HG03521 (cell line): ENCODE results near the gene CLMN.

ENCODE experiments used
- ATAC-seq: cut with Tn5 transposase; IDR thresholded peaks from one replicate; pipeline ENCODE4 v1.9.1; 2021; ENCODE audit warnings: mild to moderate bottlenecking, moderate library complexity; ENCODE audit not compliant: unreplicated experiment

The CLMN gene

DNA sequence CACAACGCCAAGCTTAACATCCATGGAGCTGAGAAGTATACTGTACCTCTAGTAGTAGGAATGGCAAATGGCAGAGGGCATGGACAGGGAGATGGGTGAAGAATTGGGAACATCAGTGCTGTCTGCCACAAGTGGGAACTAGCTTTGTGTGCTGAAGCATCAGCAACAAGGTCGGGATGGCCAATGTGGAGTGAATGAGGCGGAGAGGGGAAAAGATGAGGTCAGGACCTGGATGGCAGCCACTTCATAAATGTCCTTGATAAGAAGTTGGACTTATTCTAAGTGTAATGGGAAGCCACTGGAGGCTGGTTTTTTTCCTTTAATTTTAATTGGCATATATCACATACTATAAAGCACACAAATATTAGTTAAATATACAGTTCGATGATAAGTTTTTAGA, 21.9 kb upstream of the CLMN start:
- no peak for ATAC-seq

GRCh38 chr14:95341115-95341514, 21.4 kb upstream of the CLMN start:
- ATAC-seq = no peak

DNA sequence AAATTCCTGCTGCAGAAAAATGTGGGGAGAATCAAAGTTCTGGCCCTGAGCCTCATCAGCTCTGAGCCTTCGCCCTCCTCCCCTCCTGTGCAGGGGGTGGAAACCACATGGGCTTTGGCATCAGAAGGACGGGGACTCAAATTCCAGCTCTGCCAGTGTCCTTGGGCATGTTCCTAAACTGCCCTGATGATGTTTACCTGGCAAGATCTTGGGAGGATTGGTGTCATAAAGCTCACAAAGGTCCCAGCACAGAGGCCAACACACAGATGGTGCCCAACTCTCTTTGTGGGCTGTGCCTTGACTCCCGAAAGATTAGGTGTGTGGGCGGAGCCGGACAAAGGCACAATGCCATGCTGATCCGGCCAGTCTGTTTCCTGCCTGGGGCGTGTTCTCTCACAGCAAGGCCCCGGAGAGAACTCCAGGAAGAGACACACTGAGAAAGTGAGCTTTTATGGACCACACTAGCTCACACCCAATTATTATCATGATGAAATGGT, 20.5 kb upstream of the CLMN start:
- no peak for ATAC-seq

DNA sequence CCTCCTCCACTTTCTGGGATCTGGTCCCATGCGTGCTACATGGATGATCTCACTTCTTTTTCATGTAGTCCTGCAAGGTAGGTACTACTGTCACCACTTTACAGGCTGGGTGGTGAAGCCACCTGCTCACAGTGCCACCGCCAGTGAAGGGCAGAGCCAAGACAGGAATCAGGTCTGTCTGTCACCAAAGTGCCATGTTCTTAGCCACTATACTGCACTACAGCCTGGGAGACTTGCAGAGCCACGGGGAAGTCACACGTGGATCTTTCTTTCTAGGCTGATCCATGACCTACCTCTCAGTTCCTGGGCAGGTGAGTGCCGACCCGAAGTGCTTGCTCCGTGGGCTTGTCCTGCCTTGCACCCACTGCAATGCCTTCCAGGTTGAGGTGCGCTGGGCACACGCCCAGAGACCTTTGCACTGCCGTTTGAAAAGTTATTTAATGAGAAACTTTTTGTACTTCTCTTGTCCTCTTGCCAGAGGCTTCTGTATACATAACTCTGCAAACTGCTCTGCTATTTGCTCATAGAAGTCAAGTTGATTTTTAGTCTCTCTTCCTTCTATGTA, 19.7 kb upstream of the CLMN start:
- ATAC-seq = no peak

GRCh38 chr14:95338436-95338835, 18.7 kb upstream of the CLMN start:
- no peak for ATAC-seq

GRCh38 chr14:95337041-95337595, 17.4 kb upstream of the CLMN start:
- no peak for ATAC-seq

- ATAC-seq = no peak
These were observed 16.6 kb upstream of the CLMN start for GRCh38 chr14:95336192-95336760.

DNA sequence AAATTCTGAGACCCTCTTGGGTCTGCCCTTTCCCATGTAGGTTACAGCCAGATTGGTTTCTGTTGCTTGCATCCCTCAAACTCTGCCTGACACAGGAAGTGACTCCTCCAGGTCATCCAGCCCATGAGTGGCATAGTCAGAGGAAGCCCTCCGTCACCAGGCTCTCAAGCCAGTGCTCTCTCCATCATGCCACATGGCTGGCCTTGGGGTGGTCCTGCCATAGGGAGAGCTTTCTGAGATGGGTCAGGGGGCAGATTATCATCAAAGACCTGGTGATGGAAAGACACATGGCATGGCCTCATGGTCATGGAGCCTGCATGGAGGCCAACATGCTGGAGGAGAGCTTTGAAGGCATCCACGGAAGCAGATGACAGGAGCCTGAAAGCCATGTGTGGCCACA, 15.4 kb upstream of the CLMN start:
- ATAC-seq = no peak

GRCh38 chr14:95334044-95334443, 14.3 kb upstream of the CLMN start:
- ATAC-seq = no peak

- ATAC-seq = no peak
These were observed 12.9 kb upstream of the CLMN start for GRCh38 chr14:95332641-95333040.

GRCh38 chr14:95331708-95332408, 12.2 kb upstream of the CLMN start:
- no peak for ATAC-seq

DNA sequence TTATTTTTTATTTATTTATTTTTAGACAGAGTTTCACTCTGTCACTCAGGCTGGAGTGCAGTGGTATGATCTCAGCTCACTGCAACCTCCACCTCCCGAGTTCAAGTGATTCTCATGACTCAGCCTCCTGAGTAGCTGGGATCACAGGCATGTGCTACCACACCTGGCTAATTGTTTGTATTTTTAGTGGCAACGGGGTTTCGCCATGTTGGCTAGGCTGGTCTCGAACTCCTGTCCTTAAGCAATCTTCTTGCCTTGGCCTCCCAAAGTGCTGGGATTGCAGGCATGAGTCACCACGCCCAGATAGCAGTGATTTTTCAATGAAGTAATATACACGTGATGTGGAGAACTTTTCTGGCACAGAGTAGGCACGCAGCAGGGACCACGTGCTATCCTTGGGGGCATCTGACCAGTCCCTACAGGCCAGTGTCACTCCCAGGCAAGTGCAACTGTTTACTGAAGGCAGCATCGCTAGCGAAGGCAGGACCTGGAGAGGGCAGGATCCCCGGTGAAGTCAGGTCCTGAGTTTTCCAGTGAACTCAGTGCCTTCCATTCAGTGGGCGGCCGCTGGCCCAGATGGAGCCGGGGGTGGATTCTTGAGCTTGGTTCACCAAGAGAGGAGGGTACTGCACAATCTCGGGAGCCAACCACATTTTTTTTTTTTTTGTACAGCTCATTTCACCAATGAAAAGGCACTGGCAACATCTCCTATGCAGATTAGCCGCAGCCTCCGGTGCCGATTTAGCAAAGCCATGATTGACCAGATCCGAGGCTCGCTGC, 11.1 kb upstream of the CLMN start:
- ATAC-seq = no peak

GRCh38 chr14:95329941-95330340, 10.2 kb upstream of the CLMN start:
- ATAC-seq = no peak

GRCh38 chr14:95328729-95329503, 9.2 kb upstream of the CLMN start:
- no peak for ATAC-seq

GRCh38 chr14:95327558-95328374, 8.1 kb upstream of the CLMN start:
- peak; percentile 94 for ATAC-seq

DNA sequence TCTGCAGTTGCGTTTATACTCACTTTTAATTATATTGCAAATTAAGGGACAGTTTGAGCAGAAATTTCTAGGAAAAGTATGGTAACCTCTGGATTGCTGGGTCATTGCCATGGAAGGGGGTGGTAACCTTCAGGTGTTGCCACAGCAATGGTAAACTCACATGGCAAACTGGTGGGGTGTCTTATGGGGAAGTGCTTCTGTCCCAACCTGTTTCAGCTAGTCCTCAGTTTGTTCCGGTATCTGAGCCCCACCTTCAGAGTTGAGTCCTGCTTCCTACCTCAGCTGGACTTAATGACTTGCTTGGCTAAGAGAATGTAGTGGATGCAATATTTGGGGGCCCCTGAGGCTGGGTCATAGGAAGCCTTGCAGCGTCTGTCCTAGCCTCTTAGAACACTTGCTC, 7.3 kb upstream of the CLMN start:
- ATAC-seq = no peak

GRCh38 chr14:95323917-95324316, 4.2 kb upstream of the CLMN start:
- no peak for ATAC-seq

DNA sequence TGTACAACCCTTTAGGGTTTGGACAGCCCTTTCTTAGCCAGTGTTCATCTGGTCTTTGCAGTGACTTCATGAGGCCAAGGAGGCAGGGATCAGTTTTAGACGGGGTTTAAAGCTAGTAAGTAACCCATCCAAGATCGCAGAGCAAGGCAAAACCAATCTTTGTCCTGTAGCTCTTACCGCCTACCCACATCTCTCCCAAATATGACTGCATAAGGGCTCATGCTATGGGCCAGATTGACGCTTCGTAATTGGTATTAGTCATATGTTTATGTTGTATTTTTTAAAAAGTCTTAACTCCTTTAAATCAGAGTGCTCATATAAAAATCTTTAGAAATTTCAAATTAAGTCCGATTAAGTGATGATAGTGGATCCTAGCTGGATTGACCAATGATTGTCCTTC, 3.7 kb upstream of the CLMN start:
- no peak for ATAC-seq

DNA sequence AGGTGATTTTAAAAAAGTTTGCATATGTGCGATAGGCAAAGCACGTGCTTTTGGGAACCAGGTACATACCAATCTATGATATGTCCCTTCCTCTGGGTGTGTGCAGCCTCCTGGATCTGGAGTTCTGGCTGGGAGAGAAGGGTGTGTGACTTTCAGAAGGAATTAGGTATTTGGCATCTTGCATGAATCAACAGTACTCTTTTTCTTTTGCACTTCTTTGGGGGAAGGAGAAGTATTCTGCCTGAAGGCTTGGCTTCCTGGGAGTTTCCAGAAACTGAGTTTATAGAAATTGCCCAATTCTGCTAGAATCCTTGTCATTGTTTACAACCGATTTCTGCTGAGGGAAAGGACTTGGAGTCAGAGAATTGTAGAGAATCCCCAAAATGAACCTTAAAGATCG, 2.9 kb upstream of the CLMN start:
- ATAC-seq = no peak
